Measurements from ENCODE around the gene FAM222A.
"Not testable (repeated sequence)": the region's sequence is repeated elsewhere in the genome, so short reads cannot be mapped to it uniquely, and the experiment has no call there.

FAM222A gene

DNA sequence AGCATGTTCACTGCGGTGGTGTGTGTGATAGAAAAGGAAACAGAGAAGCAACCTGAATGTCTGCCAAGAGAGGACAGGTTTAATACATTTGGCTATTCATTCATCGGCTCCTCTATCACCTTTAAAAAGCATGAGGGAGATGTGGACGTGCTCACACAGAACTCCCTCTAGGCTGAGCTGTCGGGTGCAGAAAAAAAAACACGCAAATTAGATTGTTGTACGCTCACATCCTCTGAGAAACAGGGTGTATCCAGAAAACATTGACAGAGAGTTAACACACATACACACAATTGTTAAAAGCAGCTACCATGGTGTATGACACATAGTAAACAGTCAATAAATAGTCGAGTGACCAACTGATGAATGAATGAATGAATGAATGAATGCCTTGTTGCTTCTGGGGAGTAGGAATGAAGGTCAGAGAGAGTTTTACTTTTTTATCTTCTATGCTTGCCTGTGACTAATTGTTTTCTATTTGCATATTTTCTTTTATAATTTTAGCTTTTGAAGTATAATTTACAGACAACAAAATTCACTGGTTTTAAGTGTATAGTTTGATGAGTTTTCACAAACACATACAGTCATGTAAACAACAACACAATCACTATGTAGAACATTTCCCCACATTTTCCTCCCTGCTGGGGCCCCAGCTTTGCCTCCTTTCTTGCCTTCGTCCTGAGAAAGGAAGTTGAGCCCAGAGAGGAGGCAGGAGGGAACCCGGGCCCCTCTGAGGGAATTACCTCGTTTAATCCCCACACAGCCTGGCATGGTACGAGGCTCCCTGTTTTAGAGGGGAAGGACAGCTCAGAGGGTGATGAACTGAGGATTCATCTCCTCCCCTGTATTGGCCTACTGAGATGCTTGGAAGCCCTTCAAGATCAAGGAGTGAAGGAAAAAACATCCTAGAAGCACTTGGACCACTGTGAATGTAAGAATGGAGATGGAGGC lies 19.7 kb upstream of the FAM222A start:
- DNase-seq: no peak

DNA sequence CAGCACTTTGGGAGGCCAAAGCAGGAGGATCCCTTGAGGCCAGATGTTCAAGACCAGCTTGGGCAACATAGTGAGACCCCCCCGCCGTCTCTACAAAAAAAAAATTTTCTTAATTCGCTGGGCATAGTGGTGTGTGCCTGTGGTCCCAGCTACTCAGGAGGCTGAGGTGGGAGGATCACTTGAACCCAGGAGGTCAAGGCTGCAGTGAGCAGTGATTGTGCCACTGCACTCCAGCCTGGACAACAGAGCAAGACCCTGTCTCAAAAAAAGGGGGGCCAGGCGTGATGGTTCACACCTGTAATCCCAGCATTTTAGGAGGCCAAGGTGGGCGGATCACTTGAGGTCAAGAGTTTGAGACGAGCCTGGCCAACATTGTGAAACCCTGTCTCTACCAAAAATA lies 19.0 kb upstream of the FAM222A start:
- DNase-seq: not testable (repeated sequence)

DNA sequence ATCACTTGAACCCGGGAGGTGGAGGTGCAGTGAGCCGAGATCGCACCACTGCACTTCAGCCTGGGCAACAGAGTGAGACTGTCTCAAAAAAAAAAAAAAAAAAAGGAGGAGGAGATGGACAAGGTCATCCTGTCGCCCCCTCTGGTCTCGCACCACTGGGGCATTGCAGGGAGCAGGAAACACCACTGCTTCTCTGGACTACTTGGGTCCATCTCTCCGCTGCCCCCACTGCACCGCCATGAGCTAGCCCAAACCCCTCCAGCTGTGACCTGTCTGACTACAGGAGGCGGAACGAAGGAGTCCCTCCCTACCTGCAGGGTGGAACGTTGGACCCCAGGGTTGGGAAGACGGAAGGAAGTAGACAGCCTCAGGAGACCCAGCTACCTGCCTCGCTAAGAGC lies 18.2 kb upstream of the FAM222A start:
- no peak for DNase-seq

DNA sequence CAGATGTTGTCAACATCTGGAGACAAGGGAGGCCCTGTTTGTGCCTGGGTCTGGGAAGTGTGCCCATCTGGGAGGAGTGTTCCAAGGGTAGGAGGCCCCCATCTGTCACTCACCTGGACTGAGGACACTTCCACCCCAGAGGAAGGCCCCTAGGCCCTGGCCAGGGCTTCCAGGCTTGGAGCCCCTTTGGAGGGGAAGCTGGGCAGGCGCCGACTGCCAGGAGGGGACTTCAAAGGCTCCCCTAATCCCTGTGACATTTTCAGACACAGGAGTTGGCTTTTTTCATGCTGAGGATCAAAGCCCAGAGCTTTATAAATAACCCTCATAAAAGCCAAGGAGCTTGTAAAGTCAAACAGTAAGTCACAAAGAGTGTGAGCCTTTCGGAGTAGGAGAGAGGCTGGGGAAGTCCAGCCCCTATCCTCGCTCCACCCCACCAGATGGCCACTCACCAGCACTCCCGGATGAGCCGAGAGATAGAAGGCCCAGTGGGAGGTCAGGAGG lies 17.6 kb upstream of the FAM222A start:
- DNase-seq: no peak

DNA sequence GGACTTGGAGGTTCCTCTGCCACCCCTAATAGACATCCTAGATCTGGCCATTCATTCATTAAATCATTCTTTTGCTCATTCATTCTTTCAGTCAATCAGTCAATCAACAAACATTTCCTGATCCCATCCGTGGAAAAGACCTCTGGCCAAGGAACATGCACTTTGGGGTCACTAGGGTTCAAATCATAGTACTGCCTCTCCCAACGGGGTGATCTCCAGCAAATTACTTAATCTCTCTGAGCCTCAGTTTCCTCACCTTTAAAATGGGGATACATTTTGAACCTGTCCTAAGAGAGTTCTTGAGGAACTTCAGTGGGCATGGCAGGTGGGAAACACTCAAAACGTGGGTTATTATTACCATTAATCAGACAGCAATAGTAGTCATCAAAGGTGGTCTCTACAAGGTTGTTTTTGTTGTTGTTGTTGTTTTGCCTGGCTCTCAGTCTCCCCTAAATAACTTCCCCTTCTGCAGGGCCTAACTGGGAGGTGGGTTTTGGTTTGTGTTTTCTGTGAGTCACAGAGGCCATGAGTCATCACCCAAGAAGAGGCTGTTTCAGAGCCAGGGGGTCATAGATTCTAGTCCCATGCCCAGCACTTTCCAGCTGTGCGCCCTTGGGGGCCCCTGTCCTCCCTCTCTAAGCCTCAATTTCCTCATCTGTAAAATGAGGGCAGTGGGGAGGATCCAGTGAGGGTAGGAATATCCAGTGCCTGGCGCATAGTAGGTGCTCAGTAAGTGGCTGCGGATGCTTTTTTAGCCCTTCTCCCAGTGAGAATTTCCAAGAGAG lies 16.9 kb upstream of the FAM222A start:
- DNase-seq: no peak

DNA sequence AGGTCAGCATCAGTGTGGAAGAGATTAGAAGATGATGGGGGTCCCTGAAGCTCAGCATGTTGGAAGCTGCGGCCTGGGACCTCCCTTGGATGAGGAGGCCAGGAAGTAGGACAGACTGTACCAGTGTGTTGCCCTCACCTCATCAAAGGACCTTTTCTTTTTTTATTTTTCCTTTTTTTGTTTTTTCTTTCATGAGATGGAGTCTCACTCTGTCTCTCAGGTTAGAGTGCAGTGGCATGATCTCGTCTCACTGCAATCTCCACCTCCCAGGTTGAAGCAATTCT lies 16.4 kb upstream of the FAM222A start:
- DNase-seq: no peak

DNA sequence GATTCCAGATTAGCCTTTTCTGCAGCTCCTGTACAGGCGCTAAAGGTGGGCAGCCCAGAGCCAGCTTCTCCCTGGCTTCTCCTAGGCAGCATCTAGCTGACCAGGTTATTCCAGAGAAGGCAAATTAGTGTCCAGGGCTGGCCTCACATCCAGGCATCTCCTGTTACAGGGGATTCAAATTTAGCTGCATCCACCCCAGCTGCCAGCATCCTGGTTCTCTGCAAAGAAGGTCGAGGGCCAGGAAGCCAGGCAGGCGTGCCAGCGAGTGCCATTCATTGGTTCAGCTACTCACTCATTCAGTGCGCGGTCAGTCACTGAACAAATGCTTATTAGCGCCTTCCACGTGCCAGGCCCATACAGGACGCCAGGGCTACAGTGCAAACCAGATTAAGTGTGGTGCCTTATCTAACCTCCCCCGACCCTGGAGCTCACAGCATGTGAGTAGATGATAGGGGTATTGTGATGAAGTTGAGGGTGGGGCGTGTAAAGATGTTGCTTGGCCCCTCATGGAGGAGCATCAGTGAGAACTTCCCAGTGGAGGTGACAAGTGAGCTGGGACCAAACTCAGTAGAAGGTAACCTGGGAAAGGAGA lies 15.7 kb upstream of the FAM222A start:
- DNase-seq: no peak

DNA sequence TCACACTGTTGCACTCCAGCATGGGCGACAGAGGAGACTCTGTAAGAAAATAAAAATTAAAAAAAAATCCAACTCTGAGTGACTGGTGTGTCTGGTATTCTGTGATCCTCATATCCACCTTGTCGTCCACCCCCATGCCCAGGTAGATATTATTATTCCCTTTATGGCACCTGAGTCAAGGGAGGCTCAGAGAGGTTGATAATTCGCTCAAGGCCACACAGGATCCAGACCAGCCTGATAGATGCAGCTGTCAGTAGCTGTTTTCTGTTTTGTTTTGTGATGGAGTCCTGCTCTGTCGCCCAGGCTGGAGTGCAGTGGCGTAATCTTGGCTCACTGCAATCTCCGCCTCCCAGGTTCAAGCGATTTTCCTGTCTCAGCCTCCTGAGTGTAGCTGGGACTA lies 14.8 kb upstream of the FAM222A start:
- no peak for DNase-seq

DNA sequence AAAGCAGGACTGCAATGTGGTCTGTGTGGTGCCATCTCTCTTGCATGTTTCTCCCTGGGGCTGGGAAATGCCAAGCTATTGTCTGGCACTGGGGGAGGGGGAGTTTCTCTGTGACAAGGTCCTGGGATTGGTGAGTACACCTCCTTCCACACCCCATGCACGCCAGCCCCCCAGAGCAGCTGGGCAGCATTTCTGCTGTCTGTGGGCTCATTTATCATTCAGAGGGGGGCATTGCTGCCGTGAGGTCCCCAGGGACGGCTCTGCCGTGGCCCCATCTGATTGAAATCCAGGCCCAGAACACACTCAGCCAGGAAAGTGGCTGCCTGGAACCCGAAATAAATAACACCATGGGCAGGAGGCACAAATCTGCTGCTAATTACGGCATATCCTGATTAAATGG lies 12.6 kb upstream of the FAM222A start:
- DNase-seq: no peak

DNA sequence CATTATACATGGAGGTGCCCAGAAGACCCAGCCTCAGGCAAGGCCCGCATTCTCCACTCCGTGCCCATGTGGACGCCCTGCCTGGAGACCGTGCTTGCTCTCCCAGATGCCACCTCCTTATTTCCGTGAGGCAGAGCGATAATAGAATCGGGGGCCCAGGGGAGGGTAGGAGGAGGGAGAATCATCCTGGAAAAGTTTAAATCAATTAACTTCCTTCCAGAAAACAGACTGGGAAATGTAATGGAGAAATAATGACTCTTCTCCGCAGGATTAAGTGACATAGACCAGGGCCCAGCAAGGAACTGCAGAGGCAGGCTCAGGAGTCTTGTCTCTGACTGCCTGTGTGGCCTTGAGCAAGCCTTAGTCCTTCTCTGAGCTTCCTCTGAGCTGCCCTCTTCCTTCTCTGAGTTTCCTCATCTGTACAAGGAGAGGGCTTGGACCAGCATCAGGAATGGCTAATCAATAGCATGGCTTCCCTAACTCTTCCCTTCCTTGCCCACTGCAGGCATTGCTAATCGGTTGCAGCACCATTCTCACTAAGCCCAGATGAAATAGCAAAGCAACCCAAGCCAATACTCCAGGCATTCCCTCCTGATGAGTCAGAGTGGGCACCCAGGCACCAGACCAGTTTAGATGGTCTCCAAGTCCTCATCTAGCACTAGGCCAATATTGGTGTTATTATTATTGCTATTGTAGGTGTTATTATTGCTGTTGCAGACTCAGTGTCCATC lies 11.3 kb upstream of the FAM222A start:
- DNase-seq: no peak

DNA sequence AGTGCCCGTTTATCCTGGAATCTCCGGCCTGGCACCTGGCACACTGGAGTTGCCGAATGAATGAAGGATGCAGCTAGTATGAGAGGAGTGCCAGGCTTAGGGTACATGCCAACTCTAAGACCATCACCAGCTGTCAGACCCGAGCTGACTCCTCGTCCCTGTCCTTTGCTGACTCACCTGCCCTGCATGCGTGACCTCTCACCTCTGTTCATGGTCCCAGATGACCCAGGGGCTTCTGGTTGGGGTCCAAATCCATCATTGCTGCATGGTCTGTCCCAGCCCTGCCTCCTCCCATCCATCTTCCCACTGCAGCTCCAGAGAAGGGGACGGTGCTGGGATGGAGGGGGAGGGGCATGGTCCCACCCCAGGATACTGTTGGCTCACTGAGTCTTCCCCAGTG lies 9.9 kb upstream of the FAM222A start:
- no peak for DNase-seq

DNA sequence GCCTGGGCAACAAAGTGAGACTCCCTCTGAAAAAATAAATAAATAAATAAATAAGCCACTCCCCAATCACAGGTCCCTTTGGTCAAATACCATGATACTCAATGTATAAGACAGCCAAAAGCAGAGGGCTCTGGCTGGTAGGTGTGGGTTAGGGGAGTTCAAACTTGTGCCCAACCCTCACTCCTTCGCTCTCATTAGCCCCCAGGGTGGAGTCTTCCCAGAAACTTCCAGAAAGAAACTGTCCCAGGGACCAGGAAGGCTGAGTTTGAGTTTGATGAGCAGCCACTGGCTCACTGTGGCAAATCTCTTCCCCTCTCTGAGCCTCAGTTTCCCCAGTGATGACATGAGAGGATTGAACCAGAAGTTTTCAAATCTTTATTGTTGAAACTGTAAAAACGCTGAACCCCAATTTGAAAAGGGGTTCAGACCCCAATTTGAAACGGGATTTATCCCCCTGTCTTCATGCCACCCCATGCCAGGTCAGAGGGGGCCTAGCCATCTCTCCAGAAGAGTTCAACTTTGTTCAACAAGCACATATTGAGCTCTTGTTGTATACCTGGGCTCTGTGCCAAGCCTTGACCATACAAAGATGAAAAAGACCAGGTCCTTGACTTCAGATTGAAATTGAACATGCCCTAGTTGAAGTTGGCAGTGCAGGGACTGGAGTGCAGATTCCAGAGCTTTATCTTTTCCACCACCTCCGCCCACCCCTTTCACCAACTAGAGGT lies 9.1 kb upstream of the FAM222A start:
- no peak for DNase-seq

DNA sequence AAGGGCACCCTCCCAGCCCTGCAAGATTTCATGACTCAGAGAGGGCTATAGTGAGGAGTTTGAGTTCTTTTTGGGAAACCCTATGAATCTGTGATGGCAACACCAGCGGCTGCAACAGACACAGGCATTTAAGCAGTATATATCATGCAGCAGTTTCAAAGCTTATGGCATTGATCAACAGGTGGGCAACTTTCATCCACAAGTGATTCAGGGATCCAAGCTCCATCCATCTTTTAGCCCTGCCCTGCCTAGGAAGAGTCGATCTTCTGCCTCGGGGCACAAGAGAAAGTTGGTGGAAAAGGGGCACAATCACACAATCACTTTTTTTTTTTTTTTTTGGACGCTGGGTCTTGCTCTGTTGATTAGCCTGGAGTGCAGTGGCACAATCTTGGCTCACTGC lies 8.3 kb upstream of the FAM222A start:
- DNase-seq: no peak

DNA sequence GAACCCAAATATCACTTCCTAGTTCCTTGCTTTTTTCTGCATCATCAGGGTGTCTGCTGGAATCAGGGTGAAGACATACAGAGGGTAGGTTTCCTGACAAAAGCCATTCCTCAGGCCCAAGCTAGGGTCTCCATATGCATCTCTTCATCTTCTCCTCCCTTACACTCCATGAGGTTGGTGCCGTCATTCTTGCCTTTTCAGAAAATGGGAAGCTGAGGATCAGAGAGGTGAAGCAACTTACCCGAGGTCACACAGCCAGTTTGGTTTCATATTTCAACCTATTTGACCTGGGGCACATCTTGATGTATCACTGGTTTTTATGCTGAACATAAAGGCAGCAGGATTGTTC lies 7.3 kb upstream of the FAM222A start:
- DNase-seq: no peak

DNA sequence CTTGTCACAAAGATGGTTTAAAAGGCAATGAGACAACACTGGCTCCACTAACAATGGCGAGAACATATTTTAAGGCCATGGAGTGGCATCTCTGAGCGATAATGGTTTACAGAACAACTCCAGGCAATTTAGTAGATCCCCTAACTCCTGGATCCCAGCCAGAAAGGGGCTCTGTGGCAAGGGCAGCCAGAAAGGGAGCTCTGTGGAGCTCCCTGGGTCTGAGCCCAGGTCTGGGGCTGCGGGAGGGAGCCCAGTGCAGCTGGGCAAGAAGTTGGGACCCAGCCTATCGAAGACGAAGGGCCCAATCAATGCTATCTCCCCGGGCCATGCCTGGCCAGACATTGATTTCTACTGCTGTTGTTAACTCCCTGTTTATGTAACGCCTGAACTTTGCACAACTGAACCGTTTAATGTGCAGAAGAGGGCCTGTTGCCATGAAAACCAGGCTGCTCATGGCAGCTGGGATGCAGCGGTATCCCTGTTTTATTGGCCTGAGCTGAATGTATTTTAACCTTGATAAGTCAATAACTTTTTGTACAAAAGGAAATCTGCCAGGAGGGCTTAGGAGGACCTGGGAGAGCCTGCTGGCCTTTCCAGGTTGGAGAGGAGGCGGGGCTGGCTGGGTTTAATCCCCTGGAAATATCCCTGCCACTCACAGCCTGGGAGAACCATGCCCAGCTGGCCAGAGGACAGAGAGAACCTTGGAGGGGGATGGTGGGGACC lies 6.7 kb upstream of the FAM222A start:
- no peak for DNase-seq

DNA sequence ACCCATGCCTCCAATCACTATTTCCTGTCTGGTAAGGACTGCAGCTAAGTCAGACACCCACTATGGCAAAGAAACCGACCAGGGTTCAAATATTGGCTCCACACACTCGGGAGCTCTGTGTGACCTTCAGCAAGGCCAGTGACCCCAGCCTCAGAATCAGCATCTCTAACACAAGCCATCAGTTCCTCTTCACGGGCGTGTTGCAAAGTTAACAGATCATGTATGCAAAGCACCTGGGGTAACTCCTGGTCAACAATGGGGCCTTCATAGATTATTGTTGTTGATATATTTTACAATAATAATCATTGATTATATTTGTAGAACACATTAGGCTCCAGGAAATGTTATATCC lies 6.2 kb upstream of the FAM222A start:
- no peak for DNase-seq

DNA sequence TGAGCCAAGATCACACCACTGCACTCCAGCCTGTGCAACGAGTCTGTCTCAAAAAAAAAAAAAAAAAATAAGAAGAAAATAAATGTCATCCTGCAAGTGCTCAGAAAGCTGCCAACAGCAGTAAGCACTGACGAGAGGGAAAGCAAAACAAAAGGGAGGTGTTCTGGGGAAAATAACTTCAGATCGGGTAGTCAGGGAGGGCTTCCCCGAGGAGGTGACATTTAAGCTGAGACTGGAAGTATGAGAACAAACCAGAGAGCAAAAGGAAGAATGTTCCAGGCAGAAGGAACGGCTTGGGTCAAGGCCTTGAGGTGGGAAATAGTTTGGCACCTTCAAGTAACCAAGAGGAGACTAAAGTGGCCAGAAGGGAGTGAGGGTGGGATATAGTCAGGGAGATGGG lies 4.7 kb upstream of the FAM222A start:
- DNase-seq: no peak

DNA sequence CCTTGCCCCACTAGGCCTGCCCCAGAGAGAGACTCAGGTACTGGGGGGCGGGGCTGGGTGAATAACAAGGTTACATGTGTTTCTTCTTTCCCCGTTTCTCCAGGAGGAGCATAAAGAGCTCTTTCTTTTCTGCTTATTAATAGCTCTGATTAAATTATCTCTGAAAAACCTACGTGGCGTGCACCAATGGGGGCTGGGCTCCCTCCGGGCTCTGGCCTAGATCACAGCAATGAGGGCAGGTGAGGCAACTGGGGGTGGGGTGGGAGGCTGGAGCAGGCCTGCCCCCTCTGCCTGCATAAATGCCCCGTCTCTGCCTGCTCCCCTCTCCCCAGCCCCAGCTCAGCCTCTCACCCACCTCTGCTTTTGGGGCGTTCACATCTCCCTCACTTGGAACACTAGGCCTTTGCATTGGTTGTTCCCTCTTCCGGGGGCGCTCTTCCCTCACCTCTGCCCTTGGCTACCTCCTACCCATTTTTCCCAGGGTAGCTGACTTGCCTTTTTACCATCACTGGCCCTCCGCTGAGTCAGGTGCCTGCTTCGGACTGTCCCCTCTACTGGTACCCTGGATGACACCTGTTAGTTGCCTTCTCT lies 4.1 kb upstream of the FAM222A start:
- DNase-seq: no peak

DNA sequence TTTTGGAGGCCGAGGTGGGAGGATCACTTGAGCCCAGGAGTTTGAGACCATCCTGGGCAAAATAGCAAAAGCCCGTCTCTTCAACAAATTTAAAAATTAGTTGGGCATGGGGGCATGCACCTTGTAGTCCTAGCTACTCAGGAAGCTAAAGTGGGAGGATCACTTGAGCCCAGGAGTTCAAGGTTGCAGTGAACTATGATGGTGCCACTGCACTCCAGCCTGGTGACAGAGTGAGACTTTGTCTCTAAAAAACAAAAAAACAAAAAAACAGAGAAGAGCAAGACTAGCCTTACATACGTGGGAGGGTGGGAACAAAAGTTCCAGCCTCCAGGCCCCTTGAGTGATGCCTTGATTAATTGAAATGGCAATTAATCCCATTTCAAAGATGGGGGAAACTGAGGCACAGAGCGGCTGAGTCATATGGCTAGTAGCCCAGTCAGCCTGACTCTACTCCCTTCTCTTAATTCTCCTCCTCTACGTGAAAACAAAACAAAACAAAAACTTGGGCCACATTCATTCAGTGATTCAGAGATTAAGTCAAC lies 3.3 kb upstream of the FAM222A start:
- no peak for DNase-seq

DNA sequence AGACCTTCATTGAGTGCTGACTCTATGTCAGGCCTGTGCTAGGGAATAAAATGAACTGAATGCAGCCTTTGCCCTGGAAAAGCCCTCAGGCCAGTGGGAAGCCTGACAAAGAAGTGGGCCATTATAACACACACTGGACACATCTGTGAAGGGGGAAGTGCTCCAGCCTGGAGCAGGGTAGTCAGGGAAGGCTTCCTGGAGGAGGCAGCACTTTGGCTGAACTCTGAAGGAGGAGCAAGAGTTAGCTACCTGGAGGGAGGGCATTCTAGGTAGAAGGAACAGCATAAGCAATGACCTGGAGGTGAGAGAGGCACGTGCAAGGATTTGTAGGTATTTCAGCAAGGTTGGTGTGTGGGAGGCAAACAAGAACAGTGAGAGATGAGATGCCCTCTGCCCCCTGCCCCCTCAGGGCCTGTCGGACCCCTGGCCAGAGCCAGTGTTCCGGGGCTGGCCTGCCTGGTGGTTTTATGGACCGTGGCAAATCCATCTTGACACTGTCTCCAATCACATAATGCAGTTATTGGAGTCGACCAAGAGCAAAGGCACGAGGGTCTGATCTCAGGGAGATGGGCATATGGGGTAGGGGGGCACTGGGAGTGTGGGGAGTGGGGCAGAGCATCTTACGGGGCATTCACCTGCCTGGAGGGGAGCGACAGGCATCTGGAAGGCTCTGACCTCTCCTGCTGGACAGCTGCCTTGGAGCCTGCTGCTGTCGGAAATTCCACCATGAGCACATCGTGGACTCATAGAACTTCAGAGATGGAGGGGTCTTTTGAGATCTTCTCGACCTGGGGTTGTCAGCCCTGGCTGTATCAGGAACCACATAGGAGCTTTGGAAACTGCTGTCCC lies 2.7 kb upstream of the FAM222A start:
- DNase-seq: no peak
